RKO (cell line): ENCODE results near the gene RAB7A.
"Not testable (repeated sequence)": the region's sequence is repeated elsewhere in the genome, so short reads cannot be mapped to it uniquely, and the experiment has no call there.

Experiments used
- DNase-seq: peaks from one replicate; pipeline ENCODE4 v3.0.0-alpha.2; 2016; ENCODE audit warnings: low spot score

The RAB7A gene

DNA sequence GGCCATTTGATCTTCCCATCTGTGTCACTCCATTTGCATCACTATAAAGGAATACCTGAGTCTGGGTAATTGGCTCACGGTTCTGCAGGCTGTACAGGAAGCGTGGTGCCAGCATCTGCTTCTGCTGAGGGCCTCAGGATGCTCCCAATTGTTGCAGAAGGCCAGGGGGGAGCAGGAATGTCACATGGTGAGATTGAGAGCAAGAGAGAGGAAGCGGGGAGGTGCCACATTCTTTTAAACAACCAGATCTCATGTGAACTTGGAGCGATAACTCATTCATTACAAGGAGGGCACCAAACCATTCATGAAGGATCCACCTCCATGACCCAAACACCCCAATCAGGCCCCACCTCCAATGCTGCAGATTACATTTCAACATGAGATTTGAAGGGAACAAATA is 13.1 kb upstream of the RAB7A start:
- DNase-seq: no peak

DNA sequence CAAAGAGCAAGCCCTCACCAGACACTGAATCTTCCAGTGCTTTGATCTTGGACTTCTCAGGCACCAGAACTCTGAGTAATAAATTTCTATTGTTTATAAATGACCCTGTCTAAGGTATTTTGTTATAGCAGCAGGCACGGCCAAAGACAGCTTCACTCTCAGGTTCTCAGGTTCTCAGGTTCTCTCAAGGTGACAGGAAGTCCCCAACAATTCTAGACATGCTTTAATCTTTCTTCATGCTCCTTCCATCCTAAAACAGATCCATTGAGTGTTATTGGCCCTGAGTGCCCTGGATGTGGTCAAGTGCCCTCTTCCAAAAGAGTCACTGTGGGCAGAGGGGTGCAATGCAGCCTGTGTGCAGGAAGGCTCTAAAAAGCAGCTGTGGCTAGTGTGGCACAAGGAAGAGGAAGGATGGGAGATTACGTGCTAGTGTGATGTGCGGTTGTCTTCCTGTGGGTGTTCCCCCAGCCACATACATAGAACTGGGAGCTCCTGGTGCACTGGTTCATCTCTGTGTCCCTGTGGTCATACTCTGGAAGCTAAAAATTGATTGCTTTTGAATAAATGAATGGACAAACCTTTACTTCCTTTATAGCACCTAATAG is 11.0 kb upstream of the RAB7A start:
- DNase-seq: no peak

DNA sequence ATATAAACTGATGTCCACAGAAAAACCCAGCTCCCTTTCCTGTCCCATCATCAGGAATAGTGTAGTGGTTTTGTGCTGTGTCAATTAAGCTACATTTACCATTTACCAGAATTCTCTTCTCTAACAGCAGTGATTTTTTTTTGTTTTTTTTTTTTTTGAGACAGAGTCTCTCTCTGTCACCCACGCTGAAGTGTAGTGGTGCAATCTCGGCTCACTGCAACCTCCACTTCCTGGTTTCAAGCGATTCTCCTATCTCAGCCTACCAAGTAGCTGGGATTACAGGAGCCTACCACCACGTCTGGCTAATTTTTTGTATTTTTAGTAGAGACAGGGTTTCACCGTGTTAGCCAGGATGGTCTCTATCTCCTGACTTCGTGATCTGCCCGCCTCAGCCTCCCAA is 7.1 kb upstream of the RAB7A start:
- DNase-seq: not testable (repeated sequence)

DNA sequence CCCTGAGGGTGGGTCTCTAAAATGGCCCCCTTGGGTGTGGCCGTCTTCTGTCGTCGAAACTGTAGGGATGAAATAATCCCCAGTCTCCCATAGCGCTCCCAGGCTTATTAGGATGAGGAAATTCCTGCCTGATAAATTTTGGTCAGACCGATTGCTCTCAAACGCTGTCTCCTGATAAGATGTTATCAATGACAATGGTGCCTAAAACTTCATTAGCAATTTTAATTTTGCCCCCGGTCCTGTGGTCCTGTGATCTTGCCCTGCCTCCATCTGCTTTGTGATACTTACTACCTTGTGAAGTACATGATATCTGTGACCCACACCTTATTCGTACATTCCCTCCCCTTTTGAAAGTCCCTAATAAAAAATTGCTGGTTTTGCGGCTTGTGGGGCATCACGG is 5.1 kb upstream of the RAB7A start:
- no peak for DNase-seq

DNA sequence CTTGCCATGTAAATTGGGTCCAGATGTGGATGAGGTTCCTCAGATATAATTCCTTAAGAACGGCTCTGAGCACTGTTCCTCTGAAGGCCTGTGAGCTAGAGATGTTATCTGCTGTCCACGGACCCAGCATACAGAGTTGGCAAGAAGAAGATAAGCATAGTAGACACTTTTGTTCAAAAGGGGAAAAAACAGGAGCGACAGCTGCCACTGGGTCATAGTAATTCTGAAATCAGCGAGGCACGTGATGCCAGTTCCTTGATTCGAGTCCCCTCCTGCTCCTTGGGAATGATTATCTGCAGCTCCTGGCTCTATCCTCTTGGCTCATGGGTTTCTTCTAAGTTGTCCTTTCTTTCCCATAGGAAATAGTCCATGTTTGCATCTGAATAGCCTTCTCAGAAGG is 2.5 kb upstream of the RAB7A start:
- DNase-seq: no peak

DNA sequence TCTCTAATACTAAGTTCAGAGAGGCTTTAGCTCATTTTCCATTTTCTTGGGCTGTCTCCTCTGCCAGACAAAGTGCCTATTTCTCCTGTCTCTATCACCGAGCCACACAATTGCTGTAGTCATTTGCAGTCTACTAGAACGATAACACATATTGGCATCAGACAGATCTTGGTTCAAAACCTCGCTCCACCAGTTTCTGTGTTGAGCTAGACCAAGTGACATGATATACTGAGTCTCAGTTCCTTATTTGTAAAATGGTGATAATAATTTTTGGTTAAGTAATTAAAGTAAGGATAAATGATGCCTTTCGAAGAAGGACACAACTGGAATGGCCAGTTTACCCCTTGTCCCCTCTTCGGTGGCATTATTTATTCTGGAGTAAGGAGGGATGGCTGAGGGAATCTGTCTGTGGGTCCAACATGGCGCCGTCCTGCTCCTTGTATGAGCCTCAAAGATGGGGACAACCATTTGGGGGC is 398 bp upstream of the RAB7A start:
- DNase-seq: no peak

DNA sequence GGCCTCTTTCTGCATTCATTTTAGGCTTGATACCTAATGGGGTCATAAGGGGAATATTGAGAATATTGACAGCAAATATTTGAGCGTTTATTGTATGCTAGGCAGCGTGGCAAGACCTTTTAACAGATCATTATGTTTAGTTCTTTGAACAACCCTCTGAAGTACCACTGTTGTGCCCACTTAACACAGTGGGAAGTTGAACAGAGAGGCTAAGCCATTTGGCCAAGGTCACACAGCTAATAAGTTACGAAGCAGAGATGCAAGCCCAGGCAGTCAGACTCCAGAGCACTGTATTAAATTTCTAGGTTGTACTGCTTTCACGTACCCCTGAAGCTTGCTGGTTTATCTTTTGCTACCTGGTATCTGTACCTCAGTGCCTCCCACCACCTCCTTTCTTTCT is 1.1 kb downstream of the RAB7A start:
- no peak for DNase-seq

DNA sequence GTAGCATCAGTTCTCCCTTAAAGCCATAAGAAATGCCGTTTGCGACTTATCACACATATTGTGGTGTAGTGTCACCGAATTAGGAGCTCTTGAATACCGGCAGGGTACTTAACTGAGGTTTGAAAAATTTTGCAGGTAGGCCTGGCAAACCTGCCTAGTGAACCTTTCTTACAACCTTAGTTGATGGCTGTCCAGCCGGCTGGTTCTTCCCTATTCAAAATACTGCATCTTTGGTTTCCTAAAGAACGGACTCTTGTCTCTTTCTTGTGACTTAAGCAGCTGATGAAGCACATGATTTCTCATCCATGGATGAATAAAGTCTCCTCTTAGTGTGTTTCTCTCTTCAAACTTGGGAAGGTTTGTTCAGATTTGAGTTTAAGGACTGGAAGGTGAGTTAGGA is 1.5 kb downstream of the RAB7A start:
- peak; percentile 22 for DNase-seq

DNA sequence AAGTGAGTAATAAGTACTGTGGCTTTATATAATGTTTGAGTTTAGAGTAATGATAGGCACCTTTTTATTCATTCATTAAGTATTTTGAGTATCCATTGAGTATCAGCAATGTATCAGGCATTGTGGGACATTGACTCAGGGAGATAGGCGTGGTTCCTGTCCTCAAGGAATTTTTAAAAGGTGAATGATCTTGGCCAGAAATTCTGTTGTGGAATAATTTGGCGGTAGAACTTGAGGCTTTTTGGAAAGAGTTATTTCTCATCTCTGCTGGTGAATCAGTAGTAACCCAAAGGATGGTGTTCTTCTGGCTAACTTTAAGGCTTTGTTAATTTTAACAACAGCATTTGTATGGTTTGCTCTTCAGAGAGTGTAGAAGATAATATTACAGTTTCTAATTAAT is 2.0 kb downstream of the RAB7A start:
- peak; percentile 44 for DNase-seq

DNA sequence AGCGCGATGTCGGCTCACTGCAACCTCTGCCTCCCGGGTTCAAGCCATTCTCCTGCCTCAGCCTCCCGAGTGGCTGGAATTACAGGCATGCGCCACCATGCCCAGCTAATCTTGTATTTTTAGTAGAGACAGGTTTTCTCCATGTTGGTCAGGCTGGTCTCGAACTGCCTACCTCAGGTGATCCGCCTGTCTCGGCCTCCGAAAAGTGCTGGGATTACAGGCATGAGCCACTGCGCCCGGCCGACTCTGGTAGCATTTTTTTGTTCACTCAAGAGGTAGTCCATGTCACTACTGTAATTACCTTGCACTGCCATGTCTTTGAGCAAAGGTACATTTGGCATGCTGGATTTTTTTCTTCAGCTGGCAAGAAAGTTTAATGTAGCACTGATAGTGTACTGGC is 2.5 kb downstream of the RAB7A start:
- DNase-seq: not testable (repeated sequence)

DNA sequence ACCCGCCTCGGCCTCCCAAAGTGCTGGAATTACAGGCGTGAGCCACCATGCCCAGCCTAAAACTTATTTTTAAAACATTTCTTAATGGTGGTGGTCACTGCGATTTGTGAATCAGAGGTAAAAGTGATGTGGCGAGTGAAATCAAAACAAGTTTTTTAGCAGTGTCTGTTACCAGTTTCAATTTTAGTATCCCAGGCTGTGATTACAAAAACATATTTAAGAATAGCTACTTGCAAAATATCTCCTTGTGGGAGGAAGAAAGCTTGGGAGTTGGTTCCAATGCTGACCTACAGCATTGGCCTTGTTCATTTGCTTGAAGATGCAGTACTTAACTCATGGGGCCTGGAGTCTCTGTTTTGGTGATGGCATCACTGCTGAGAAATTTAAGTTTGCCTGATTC is 4.5 kb downstream of the RAB7A start:
- no peak for DNase-seq

DNA sequence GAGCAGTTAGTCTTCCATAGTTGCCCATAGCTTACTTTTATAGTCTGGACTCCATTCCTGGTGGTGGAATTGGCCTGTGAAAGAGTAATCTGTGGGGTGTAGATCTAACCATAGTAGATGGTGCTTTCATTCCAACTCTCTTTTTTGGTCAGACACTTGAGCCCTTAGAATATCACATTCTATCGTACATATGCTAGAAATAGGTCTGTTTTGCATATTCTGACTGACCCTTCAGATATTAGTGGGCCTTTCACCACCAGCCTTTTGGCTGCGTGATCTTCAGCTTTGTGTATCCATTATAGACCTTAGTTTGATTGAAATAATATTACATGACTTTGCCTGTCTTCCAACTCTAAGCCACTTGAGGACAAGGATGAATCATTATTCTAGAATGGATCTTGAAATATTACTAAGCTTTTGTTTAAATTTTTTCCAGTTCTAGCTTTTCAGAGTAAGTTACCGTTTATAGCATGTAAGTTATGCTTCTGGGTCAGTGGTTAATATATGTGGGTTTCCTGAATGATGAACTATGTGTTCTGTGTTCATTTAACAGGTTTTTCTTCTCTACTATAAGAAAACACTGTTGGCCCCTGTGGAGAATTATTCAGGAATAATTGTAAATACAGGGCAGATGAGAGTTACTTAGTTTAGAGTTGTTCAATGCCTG is 8.7 kb downstream of the RAB7A start:
- no peak for DNase-seq

DNA sequence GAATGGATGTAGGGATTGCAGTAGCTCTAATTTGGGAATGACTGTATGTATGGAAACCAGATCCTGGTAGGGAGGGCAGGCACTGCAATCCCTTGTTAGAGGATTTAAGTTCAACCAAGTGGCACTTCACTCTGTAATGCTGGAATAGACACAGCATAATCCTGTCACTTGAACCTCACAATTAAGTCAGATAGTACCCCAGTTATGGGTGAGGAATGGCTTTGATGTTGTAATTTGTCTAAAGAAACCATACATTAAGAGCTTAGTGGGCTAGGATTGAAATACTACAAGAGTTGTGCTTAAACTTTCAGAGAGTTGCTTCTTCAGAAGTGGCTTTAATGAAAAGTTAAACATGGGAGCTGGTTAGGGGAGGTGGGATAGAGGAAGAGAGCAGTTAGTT is 9.3 kb downstream of the RAB7A start:
- no peak for DNase-seq

DNA sequence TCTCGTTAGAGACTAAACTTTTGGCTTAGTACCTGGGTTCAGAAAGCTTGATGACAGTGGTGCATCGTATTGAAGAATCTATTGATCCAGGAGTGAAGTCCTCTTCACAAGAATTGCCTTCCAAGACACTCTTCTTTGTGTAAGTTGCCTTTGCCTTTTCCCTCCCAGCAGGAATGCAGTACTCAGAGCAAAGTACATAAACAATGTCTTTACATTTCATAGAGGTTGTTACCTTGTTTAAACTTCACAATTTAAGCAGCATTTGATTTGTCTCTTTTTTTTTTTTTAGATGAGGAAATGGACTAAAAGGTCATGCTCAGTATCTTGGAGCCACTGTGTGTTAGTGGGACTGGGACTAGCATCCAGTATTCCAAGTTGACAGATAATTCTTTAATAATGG is 9.9 kb downstream of the RAB7A start:
- DNase-seq: no peak

DNA sequence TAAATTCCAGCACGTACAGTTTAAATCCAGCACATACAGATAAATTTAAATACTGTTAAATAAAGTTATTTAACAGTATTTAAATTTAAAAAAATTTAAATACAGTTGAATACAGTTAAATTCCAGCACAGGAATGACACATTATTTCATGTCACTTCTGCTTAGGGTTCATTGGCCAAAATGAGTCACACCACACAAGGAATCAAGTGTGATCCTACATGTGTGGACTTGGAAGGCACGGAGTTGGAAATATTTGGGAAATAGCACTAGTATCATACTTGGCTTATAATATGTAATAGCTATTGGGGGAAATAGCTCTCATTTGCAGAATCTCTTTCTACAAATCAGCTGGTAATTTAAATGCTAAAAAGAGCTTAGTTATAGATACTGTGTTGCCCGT is 10.6 kb downstream of the RAB7A start:
- DNase-seq: no peak

DNA sequence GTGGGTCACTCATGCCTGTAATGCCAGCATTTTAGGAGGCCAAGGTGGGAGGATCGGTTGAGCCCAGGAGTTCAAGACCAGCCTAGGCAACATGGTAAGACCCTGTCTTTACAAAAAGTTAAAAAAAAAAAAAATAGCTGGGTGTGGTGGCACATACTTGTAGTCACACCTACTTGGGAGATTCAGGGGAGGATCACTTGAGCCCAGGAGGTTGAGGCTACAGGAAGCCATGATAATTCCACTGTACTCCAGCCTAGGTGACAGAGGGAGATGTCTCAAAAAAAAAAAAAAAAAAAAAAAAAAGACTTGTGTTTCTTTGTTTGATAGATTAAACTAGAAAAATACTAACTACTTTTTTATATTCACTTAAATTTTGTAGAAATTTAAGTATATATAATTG is 14.6 kb downstream of the RAB7A start:
- DNase-seq: no peak

DNA sequence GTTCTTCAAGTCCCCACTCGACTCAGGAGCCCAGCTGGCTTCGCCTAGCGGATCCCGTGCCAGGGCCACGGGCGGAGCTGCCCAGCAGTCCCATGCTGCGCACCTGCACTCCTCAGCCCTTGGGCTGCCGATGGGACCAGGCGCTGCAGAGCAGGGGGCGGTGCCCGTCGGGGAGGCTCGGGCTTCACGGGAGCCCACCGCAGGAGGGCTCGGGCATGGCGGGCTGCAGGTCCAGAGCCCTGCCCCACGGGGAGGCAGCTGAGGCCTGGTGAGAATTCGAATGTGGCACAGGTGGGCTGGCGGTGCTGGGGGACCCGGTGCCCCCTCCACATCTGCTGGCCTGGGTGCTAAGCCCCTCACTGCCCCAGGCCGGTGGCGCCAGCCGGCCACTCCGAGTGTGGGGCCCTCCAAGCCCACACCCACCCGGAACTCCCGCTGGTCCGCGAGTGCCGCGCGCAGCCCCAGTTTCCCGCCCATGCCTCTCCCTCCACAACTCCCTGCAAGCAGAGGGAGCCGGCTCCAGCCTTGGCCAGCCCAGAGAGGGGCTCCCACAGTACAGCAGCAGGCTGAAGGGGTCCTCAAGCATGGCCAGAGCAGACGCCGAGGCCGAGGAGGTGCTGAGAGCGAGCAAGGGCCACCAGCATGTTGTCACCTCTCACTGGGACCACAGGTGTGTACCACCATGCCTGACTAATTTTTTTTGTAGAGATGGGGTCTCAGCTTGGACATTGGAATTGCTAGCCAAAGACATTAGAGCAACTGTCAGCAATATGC is 17.0 kb downstream of the RAB7A start:
- DNase-seq: no peak

DNA sequence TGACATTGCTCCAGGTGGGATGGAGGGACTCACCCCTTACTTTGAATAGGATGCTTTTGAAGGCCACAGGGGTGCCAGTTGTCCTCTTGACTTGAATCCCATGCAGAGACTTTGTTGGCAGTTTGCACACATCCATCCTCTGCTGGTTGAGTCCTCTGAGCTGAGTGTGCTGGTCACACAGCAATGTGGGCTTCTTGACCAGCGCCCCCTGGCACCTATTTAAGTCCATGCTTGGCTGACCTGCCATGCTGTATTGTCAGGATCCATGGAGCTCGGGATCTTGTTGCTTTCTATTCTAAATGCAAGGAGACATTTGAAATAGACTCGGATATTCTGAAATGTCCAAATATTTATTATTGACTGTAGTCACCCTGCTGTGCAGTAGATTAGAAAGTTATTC is 19.8 kb downstream of the RAB7A start:
- no peak for DNase-seq

DNA sequence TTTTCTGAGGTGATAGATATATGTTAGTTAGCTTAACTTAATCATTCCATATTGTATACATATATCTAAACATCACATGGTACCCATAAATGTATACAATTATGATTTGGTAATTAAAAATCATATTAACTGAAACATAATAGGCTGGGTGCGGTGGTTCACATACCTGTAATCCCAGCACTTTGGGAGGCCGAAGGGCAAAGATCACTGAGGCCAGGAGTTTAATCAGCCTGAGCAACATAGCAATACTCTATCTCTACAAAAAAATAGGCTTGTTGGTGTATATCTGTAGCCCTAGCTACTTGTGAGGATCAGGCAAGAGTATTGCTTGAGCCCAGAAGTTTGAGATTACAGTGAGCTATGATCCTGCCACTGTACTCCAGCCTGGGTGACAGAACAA is 20.9 kb downstream of the RAB7A start:
- no peak for DNase-seq

DNA sequence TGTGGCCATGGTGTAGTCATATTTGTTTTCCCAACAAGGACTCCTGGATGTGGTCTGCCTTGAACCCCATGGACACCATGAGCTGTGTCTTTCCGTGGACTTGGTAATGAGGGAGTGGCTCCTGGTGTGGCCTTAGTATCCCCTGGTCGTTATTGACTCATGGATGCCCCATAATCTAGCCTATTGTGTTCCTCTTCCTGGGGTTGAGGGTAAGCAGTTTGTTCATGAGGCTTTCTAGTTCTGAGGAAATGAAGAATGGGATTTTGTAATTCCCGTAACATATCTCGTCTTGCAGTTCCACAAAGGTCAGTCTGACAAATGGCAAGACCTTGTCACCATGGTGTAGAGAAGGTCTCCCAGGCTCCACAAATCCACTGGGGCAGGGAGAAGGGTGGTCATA is 22.6 kb downstream of the RAB7A start:
- DNase-seq: no peak

DNA sequence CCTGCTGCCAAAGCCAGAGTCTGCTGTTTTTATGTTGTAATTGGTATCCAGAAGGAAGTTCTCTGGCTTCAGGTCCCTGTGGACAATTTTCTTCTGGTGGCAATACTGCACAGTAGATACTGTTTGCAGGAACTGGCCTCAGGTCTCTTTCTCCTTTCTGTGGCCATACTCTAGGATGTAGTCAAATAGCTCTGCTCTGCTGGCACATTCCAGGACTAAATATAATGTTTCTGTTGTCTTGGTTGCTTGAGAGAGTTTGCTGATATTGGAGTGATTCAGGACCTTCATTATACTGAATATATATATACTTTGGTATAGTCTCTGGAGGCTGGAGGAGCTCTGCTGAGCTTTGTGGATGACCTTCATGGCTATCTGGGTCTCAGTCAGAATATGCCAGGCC is 23.1 kb downstream of the RAB7A start:
- DNase-seq: no peak

DNA sequence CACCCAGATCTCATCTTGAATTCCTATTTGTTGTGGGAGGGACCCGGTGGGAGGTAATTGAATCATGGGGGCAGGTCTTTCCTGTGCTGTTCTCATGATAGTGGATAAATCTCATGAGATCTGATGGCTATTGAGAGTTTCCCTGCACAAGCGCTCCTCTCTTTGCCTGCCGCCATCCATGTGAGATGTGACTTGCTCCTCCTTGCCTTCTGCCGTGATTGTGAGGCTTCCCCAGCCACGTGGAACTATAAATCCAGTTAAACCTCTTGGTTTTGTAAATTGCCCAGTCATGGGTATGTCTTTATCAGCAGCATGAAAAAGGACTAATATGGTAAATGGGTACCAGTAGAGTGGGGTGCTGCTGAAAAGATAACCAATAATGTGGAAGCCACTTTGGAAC is 23.6 kb downstream of the RAB7A start:
- not testable (repeated sequence) for DNase-seq

DNA sequence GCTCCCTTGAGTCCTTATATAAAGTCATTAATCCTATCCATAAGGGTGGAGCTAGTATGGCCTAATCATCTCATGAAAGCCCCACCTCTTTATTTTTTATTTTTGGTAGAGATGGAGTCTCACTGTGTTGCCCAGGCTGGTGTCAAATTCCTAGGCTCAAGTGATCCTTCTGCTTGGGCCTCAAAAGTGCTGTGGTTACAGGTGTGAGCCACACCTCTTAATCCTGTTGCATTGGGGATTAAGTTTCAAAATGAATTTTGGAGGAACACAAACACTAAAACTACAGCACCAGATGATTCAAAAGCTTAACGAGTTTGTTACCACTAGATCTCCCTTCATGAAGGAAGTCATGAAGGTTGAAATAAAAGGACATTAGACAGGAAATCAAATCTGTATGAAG is 27.7 kb downstream of the RAB7A start:
- no peak for DNase-seq
